Retina (tissue), 1 donor: ENCODE data around the gene SERINC4.

Experiments
- DNase-seq: peaks from one replicate; pipeline ENCODE4 v3.0.0-alpha.2; 2016

The SERINC4 gene

GRCh38 chr15:43795997-43796396 lies 4.0 kb downstream of the SERINC4 start:
- no peak for DNase-seq

- DNase-seq: no peak
Observed at GRCh38 chr15:43795197-43795596, 4.8 kb downstream of the SERINC4 start.

- DNase-seq: no peak
Observed at GRCh38 chr15:43794269-43795037, 5.6 kb downstream of the SERINC4 start.

- DNase-seq: no peak
Observed at GRCh38 chr15:43793647-43794046, 6.4 kb downstream of the SERINC4 start.

DNA sequence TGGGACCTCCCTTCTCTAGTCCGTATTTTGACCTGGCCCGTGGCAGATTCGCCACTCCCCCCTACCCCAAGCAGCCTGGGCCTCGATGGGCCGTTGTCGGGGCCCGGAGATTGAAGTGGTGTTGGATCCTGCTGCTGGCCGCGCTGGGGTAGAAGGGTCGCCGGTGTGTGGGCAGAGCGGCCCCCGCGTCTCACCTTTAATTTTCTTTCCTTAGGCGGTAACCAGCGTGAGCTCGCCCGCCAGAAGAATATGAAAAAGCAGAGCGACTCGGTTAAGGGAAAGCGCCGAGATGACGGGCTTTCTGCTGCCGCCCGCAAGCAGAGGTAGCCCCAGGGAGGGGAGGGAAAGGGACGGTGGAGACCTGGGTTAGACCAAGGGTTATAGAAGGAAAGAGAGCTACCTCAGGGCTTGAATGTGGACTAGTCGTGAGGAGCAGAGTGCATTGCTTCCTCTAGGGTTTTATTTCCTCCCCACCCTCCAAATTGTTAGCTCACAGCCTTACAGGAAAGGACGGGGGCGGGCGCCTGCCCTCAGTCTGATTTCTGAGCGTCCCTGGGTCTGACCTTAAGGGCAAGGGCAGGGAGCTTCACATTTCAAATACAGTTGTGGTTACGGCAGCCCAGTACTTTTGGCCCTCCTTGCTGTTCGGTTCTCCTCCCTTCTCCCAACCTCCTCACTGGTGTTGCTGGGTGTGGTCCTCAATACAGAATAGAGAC lies 7.1 kb downstream of the SERINC4 start:
- no peak for DNase-seq

DNA sequence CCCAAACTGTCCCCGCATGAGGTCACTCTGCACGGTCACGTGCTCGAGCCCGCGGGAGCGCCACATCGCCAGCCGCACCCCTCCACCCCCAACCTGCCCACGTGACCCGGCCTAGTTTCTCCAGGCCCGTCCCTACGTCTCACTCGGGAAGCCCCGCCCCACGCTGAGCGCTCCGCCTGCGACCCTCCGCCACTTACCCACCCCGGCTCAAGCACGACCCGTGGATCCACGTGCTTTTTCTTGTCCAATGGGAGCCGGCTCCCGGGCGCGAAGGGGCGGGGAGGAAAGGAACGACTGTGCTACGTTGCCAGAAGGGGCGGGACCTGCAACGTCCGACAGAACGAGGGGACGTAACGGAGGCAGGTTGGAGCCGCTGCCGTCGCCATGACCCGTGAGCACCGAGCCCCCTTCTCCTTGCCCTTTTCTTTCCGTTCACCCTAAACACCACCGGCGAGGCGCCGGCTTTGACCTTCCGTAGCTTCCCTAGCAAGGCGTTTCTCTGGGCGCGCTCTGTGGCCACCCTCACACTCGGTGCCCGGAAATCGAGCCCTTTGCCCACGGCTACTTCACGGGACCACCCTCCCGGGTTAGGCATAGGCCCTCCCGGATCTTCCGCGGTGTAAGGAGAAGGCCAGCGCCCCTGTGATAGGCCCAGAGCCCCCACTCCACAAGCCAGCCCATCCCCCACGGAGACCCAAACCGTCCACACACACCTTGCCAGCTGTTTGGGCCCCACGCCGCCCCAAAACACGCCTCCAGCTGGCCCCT lies 7.8 kb downstream of the SERINC4 start, which contains the start of gene SERF2:
Gene SERF2, plus strand, starts transcription at position 328 of the 768 bp plus-strand sequence. Its CDS starts 57 bp downstream, at position 385.
- peak; percentile 97 for DNase-seq

DNA sequence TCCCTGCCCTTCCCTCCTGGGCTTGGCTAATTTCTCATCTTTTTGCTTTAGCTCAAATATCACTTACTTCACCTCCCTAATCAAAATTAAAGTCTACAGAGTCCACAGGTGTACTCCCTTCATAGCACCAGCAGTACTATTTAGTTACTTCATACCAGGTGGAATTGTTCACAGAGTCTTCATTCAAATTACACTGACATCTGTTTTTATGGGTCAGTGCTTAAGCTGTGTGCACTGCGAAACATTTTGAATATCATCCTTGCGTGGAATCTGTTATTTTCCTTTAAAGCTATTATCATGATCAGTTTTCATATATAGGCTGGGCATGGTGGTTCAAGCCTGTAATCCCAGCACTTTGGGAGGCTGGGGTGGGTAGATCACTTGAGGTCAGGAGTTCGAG lies 10.6 kb downstream of the SERINC4 start:
- DNase-seq: no peak

DNA sequence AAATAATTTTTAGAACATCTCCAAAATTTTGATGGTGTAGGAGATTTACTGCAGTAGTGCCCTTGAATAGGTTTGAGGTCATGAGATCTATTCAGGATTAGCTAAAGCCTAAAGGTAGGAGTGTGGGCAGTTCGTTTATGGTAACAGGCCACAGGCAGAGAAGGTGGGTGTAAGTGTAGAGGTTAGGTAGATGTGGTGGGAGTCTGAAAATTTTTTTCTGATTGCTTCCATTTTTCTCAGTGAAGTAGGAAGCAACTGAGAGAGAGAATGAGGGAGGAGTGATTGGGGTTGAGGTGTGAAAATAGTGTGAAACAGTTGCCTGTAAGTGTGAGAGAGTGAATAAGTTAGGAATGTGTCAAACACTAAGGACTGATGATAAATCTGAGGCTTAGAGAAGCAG lies 21.0 kb downstream of the SERINC4 start:
- DNase-seq: no peak

- DNase-seq: peak; percentile 91
Observed at GRCh38 chr15:43777267-43777914, 22.6 kb downstream of the SERINC4 start.

GRCh38 chr15:43776718-43777266 lies 23.2 kb downstream of the SERINC4 start, which contains the start of gene ELL3:
Gene ELL3 (minus strand): TSS chr15:43776966. CDS start chr15:43776901, 65 bp downstream.
- DNase-seq: no peak

DNA sequence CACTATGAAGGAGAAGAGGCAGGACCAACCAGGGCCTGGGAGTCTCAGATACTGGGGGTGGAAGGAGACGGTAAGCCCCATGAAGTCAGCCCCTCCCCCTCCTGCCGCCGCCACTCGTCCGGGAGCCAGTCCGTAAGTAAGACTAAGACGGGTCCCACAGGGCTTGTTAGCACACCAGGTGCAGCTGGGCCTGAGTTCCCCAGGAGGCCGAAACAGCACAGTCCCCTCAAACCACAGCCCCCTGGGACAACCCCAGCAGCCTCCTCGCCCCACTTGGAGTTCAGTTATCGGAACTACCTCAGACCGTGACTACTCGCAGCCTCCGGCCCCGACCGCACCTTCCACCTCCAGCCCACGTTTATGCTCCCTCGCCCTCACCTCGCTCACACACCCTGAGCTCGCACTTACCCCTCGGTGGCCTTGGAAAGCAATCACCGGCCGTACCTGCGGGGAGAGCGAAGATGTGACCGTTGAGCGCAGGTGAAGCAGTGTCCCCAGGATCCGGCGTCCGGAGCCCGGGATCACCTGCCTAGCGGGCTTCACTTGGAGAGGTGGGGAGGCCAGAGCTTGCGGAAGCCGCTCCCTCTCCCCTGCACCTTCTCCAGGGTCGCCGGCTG lies 23.8 kb downstream of the SERINC4 start:
- peak; percentile 65 for DNase-seq

DNA sequence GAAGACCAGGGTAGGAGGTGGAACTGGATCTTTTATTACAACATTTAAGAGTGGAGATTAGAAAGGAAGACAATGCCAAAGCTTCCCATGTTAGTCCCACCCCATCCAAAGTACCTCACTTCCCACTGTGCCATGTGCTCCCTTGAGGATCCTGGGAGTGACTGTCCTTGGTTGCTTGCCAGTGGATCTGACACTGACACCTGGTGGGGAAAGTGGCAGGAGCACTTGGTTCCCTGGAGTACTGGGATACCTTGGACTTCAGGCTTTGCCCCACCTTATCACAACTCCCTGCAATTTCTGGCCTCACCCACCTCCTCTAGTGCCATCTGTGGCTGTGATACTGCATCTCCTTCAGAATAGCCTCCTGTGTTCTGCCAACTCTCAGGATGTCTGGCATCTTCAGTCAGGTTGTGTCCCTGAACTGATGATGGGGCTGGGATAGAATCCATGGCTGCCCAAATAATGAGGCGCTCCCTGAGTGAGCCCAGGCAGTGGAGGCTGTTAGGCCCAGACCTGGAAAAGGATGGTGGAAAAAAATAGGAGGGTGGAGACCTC lies 24.5 kb downstream of the SERINC4 start:
- peak; percentile 23 for DNase-seq

GRCh38 chr15:43774062-43774461 lies 26.0 kb downstream of the SERINC4 start:
- DNase-seq: no peak

GRCh38 chr15:43772624-43773023 lies 27.4 kb downstream of the SERINC4 start:
- no peak for DNase-seq

DNA sequence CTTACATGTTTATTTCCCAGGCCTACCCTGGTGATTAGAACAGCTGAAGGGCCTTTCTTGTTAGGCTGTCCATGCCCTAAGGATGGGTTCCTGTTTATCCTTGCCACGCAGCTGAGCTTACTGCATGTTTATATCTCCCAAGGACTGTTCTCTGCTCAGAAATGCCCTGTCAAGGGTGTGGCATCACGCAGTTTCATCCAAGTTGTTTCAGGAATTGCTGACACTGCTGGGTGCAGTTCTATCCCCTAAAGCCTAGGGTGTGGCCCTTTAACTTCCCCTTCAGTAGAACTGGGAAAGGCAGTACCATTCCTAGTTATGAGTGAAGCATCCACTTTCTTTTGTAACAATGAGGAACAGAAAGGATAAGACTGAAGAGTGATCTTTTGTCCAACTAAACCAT lies 28.2 kb downstream of the SERINC4 start:
- DNase-seq: no peak

GRCh38 chr15:43769584-43770228 lies 30.3 kb downstream of the SERINC4 start:
- DNase-seq: peak; percentile 40

- DNase-seq: no peak
Observed at GRCh38 chr15:43763819-43764446, 36.1 kb downstream of the SERINC4 start.

GRCh38 chr15:43762824-43763223 lies 37.2 kb downstream of the SERINC4 start:
- DNase-seq: no peak

DNA sequence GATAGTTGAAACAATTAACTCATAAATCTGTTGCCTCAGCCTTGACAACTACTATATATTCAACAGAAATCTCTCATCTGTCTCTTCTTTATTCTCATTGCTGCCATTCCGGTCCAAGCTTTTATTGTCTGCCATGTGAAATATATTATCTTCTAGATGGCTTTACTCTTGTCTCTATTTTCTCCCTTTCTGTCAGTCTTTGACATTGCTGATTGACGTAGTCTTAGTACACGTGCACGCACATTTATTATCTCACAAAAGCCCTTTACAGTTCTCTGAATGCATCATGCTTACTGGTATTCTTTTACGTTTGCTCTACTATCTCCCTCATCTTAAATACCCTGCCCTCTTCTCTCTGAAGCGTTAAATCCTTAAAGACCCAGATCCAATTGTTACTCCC lies 48.1 kb downstream of the SERINC4 start:
- DNase-seq: no peak

- no peak for DNase-seq
Observed at GRCh38 chr15:43749690-43750345, 50.2 kb downstream of the SERINC4 start.
